GM21786 (cell line): Measurements from ENCODE around the gene CDH22.

ENCODE experiments used
- ATAC-seq: cut with Tn5 transposase; IDR thresholded peaks from one replicate; pipeline ENCODE4 v1.9.1; 2021; ENCODE audit not compliant: unreplicated experiment

The CDH22 gene

GRCh38 chr20:46200582-46201570 is 107.4 kb downstream of the CDH22 start:
- no peak for ATAC-seq

GRCh38 chr20:46199198-46199597 is 109.1 kb downstream of the CDH22 start:
- no peak for ATAC-seq

GRCh38 chr20:46196990-46197389 is 111.3 kb downstream of the CDH22 start:
- ATAC-seq = no peak

- ATAC-seq = no peak
Measured at GRCh38 chr20:46195264-46196036, 112.8 kb downstream of the CDH22 start.

- ATAC-seq = no peak
Measured at GRCh38 chr20:46194409-46194808, 113.9 kb downstream of the CDH22 start.

- ATAC-seq = no peak
Measured at GRCh38 chr20:46192376-46192944, 115.8 kb downstream of the CDH22 start.

GRCh38 chr20:46191611-46192010 is 116.7 kb downstream of the CDH22 start:
- no peak for ATAC-seq

- no peak for ATAC-seq
Measured at GRCh38 chr20:46191168-46191540, 117.1 kb downstream of the CDH22 start.

- no peak for ATAC-seq
Measured at GRCh38 chr20:46190478-46191167, 117.7 kb downstream of the CDH22 start.

- no peak for ATAC-seq
Measured at GRCh38 chr20:46188866-46189541, 119.3 kb downstream of the CDH22 start.

- no peak for ATAC-seq
Measured at GRCh38 chr20:46186210-46186609, 122.1 kb downstream of the CDH22 start.

- no peak for ATAC-seq
Measured at GRCh38 chr20:46185353-46185752, 122.9 kb downstream of the CDH22 start.

- no peak for ATAC-seq
Measured at GRCh38 chr20:46183768-46184167, 124.5 kb downstream of the CDH22 start.

GRCh38 chr20:46182276-46183200 is 125.8 kb downstream of the CDH22 start:
- ATAC-seq = no peak

- ATAC-seq = no peak
Measured at GRCh38 chr20:46179862-46180261, 128.4 kb downstream of the CDH22 start.

GRCh38 chr20:46178891-46179290 is 129.4 kb downstream of the CDH22 start:
- ATAC-seq = no peak

GRCh38 chr20:46177768-46178167 is 130.5 kb downstream of the CDH22 start:
- no peak for ATAC-seq

- ATAC-seq = no peak
Measured at GRCh38 chr20:46176739-46177378, 131.4 kb downstream of the CDH22 start.

GRCh38 chr20:46175127-46175494 is 133.2 kb downstream of the CDH22 start:
- ATAC-seq = no peak
